Activated CD4-positive, alpha-beta T cell treated with anti-CD3 and anti-CD28 coated beads, Interleukin-2, amount 10 ng/mL, durations not matched to agents 7 days and 5 days (primary cell): ENCODE data around the gene IGSF9B. TPM values are rescaled to one million over a fixed set of nuclear protein-coding genes. Genes with fewer than 3 reads are reported as not detected.

Experiments
- CTCF ChIA-PET: fragments of 350-600 bp; sonication (Branson Sonifier 250); formaldehyde crosslinking; loops from one replicate; lab custom pipeline; 2021; ENCODE audit warnings: antibody characterized with exemption; lab: Charles Lee
- POLR2A ChIA-PET: fragments of 350-600 bp; sonication (Branson Sonifier 250); formaldehyde crosslinking; loops from one replicate; lab custom pipeline; 2021; ENCODE audit warnings: antibody characterized with exemption; lab: Charles Lee
- DNase-seq: peaks from one replicate; pipeline ENCODE4 v3.0.0-alpha.2; 2020
- H3K27ac Mint-ChIP-seq: one replicate; pipeline ENCODE4 v1.8.0; 2021; ENCODE audit warnings: mild to moderate bottlenecking, moderate library complexity, mixed read lengths
- H3K27me3 Mint-ChIP-seq: one replicate; pipeline ENCODE4 v1.8.0; 2021; ENCODE audit warnings: mixed read lengths
- H3K36me3 Mint-ChIP-seq: one replicate; pipeline ENCODE4 v1.8.0; 2021; ENCODE audit warnings: low read depth, mixed read lengths
- H3K4me1 Mint-ChIP-seq: one replicate; pipeline ENCODE4 v1.8.0; 2021; ENCODE audit warnings: mixed read lengths
- H3K4me3 Mint-ChIP-seq: one replicate; pipeline ENCODE4 v1.8.0; 2021; ENCODE audit warnings: mild to moderate bottlenecking, moderate library complexity, mixed read lengths
- H3K9me3 Mint-ChIP-seq: one replicate; pipeline ENCODE4 v1.8.0; 2021; ENCODE audit warnings: mixed read lengths
- total RNA-seq, 2 experiments: library from RNA; stranded (reverse); gene quantifications; one replicate each; pipeline ENCODE4 v1.2.3, GENCODE V29; 2021

Gene IGSF9B
- total RNA-seq, 2 experiments from 2014 or later, result 130 to 142 TPM

- DNase-seq, result no peak
- Mint-ChIP-seq H3K4me3 (no peak overlapping the region), H3K27ac (no peak overlapping the region), H3K4me1 (no peaks in the 10 kb centered on the region), H3K27me3 (peaks cover 35% of the 10 kb centered on the region), H3K9me3 (peaks cover 2% of the 10 kb centered on the region), H3K36me3 (peaks cover 2% of the 10 kb centered on the region)
- ChIA-PET CTCF (no interaction called here), POLR2A (no interaction called here)
Measured at GRCh38 chr11:133886029-133886428, 70.7 kb downstream of the IGSF9B start.

DNA sequence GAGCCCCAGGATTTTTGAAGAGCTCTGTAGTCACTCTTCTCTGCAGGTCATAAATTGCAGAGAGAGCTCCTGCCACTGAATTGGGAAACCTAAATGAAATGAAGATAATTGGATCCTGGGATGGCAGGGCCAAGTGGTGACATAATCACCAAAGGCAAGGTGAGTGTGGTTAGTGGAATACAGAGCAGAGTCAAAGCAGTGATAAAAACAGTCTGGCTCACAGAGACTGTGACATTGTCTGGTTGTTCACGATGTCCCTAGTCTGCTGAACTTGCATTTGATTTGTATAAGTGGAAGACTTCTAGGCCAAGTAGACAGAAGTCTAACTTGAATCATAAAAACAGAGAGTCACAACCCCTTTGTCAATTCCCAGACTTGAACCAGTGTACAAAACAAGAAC lies 84.6 kb downstream of the IGSF9B start:
- H3K4me3 Mint-ChIP-seq, result no peak overlapping the region
- ChIA-PET POLR2A (no interaction called here), CTCF (no interaction called here)
- no peak for DNase-seq
- no peaks in the 10 kb centered on the region for H3K36me3 Mint-ChIP-seq
- peaks cover 22% of the 10 kb centered on the region for H3K27me3 Mint-ChIP-seq
- no peaks in the 10 kb centered on the region for H3K9me3 Mint-ChIP-seq
- no peak overlapping the region for H3K27ac Mint-ChIP-seq
- H3K4me1 Mint-ChIP-seq, result no peaks in the 10 kb centered on the region

- Mint-ChIP-seq H3K4me3 (no peak overlapping the region), H3K27me3 (peaks cover 17% of the 10 kb centered on the region), H3K4me1 (no peaks in the 10 kb centered on the region), H3K27ac (no peak overlapping the region), H3K36me3 (no peaks in the 10 kb centered on the region), H3K9me3 (no peaks in the 10 kb centered on the region)
- POLR2A ChIA-PET, result no interaction called here
- CTCF ChIA-PET, result no interaction called here
- no peak for DNase-seq
Measured at GRCh38 chr11:133867456-133867855, 89.3 kb downstream of the IGSF9B start.

- Mint-ChIP-seq H3K27ac (no peak overlapping the region), H3K9me3 (no peaks in the 10 kb centered on the region), H3K27me3 (peaks cover 24% of the 10 kb centered on the region), H3K4me3 (no peak overlapping the region), H3K36me3 (no peaks in the 10 kb centered on the region), H3K4me1 (no peaks in the 10 kb centered on the region)
- ChIA-PET POLR2A (no interaction called here), CTCF (no interaction called here)
- no peak for DNase-seq
Measured at GRCh38 chr11:133865466-133865865, 91.3 kb downstream of the IGSF9B start.

DNA sequence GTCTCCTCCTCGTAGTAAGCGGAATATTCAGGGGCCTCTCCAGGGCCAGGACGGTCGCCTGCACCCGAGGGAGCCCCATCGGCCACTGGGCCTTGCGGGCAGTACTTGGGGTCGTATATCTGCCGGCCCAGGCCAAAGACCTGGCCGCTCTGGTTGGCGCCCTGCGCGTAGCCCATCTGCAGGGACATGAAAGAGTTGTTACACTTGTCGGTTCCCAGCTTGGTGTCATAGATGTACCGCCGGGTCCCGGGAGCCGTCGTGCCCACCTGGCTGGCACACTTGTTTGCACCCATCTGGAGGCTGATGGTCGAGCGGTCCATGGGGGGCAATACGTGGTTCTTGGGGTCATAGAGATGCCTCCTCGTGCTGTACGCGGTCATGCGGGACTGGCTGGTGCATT lies 92.0 kb downstream of the IGSF9B start:
- DNase-seq, result no peak
- H3K4me1 Mint-ChIP-seq, result no peaks in the 10 kb centered on the region
- ChIA-PET POLR2A (no interaction called here), CTCF (no interaction called here)
- H3K9me3 Mint-ChIP-seq, result no peaks in the 10 kb centered on the region
- no peak overlapping the region for H3K4me3 Mint-ChIP-seq
- no peaks in the 10 kb centered on the region for H3K36me3 Mint-ChIP-seq
- H3K27me3 Mint-ChIP-seq, result peaks cover 29% of the 10 kb centered on the region
- H3K27ac Mint-ChIP-seq, result no peak overlapping the region

GRCh38 chr11:133860151-133860550 lies 96.6 kb downstream of the IGSF9B start:
- ChIA-PET POLR2A (no interaction called here), CTCF (no interaction called here)
- Mint-ChIP-seq H3K36me3 (no peaks in the 10 kb centered on the region), H3K4me1 (no peaks in the 10 kb centered on the region), H3K27ac (no peak overlapping the region), H3K9me3 (no peaks in the 10 kb centered on the region), H3K27me3 (peaks cover 39% of the 10 kb centered on the region), H3K4me3 (no peak overlapping the region)
- no peak for DNase-seq

Other genes with a start within 250 kb of the IGSF9B start
- not detected for gene SPATA19, start 111.5 kb downstream of the IGSF9B start, total RNA-seq
- 1 to 10 TPM; 4.8 to 5.0 TPM for gene JAM3, start 112.1 kb upstream of the IGSF9B start, total RNA-seq